Ramos (cell line): Measurements from ENCODE around the gene BMERB1.
"Not testable (repeated sequence)": the region's sequence is repeated elsewhere in the genome, so short reads cannot be mapped to it uniquely, and the experiment has no call there.

ENCODE experiments used
- in situ Hi-C: fragments of 300-500 bp; cut with MboI; formaldehyde crosslinking; loops from one replicate; pipeline ENCODE4 v1.14.3; 2022; ENCODE audit warnings: low sequenced_read_pairs; ENCODE audit not compliant: unreplicated experiment

Gene BMERB1

DNA sequence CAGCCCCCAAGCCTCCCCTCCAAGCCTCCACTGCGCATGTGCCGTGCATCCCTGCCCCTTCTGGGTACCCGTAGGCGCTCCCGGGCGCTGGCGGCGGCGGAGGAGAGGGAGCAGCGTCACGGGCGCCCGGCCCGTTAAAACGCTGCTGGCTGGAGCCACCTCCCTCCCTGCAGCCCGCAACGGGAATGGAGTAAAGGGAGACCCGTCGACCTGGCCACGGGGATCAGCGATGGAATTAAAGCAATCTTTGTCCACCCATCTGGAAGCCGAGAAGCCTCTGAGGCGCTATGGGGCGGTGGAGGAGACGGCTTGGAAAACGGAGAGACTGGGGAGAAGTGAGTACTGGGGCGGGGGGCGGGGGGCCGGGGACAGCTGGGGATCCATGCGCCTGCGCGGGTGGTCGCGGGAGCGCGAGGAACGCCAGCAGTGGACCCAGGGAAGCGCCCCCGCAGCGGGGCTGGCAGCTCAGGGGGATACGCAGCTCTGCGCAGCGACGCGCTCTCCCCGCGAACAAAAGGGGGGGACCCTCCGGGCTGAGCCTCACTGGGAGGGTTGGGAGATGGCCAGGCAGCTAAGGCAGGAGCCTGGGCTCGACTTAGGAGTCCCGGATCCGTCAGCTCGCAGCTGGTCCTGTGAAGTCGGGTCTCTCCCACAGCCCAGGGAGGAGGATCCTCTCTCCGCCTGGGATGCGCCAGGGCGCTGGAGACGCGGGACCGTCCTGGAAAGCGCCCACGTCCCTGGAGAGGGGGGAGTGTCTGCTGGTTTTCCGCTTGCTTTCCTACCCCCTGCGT is at the start of gene BMERB1:
BMERB1 (plus strand) TSS at position 164 of the 791 bp plus-strand sequence; CDS start at position 230, 66 bp downstream.
- in situ Hi-C loops: no loop called here

DNA sequence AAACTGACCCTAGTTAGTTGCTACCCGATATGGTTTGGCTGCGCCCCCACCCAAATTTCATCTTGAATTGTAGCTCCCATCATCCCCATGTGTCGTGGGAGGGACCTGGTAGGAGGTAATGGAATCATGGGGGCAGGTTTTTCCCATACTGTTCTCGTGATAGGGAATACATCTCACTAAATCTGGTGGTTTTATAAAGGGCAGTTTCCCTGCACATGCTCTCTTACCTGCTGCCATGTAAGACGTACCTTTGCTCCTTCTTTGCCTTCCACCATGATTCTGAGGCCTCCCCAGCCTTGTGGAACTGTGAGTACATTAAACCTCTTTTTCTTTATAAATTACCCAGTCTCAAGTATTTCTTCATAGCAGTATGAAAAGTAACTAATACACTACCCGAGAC is 46.3 kb upstream of the BMERB1 start:
- in situ Hi-C loops: loop anchor here (10.0 kb wide), 1 partner anchor 57 kb away; no protein-coding TSS in a partner anchor

DNA sequence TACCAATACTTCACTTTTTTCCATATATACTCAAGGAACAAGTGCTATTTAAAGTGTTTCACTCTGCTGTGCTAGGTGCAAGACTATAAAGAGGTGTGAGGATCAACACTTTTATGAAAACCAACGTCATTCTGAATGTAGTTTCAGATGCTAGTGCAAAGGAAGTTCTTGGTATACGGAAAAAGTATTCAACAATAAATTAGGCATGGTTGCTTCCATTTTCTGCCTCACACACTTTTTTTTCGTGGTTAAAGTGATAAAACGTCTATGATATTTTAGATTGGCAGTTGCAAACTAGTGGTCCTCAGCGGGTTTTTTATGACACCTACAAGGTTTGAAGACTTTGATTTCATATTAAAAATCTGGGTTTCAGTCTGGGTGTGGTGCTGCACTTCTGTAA is 44.5 kb upstream of the BMERB1 start:
- in situ Hi-C loops: loop anchor here (10.0 kb wide), 1 partner anchor 55 kb away; no protein-coding TSS in a partner anchor

DNA sequence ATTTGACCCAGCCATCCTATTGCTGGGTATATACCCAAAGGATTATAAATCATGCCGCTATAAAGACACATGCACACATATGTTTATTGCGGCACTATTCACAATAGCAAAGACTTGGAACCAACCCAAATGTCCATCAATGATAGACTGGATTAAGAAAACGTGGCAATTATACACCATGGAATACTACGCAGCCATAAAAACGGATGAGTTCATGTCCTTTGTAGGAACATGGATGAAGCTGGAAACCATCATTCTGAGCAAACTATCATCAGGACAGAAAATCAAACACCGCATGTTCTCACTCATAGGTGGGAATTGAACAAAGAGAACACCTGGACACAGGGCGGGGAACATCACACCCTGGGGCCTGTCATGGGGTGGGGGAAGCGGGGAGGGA is 41.4 kb upstream of the BMERB1 start:
- in situ Hi-C loops: not testable (repeated sequence)

DNA sequence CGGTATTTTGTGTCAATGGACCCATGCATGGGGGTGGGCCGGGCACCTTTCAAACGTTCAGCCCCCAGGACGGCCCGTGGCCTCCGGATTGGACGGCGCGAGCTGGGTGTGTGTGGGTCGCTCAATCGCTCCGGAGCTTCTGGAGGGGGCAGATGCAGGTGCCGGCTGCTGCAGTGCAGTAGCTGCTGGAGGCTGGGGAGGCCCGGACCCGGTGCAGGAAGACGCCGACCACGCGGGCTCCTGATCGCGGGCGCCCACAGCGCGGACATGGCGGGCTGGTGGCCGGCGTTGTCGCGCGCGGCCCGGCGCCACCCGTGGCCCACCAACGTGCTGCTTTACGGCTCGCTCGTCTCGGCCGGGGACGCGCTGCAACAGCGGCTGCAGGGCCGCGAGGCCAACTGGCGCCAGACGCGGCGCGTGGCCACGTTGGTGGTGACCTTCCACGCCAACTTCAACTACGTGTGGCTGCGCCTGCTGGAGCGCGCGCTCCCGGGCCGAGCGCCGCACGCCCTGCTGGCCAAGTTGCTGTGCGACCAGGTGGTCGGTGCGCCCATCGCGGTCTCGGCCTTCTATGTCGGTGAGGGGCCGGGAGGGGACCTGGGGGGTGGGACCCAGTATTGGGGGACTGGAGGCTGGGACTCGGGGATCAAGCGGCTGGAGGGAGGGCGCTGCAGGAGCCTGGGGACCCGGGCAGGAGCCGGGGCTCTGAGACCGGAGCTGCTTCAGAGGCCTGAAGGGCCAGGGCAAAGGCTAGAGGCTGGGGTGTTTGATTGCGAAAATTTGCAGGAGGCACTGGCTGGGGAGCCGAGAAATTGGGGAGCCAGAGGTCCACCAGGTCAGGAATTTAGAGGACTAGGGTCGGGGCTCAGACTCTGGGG is 38.5 kb upstream of the BMERB1 start, which contains the start of gene MPV17L:
MPV17L (plus strand) TSS at position 124 of the 878 bp plus-strand sequence; CDS start at position 268, 144 bp downstream.
- in situ Hi-C loops: not testable (repeated sequence)

DNA sequence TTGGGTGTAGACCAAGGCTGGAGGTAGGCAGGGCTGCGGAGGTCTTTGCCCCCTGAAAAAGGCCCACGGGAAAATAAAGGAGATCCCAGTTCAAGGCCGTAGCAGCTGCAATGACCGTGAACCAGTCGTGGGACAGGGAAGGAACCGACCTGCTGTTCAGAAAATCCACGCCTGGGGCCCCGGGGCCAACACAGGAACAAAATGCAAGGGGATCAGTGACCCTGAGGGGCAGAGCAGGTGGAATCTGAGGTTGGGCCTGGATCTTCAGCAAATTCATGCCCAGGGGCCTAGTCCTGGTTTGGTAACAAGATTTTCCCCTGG is 37.9 kb upstream of the BMERB1 start:
- in situ Hi-C loops: not testable (repeated sequence)

DNA sequence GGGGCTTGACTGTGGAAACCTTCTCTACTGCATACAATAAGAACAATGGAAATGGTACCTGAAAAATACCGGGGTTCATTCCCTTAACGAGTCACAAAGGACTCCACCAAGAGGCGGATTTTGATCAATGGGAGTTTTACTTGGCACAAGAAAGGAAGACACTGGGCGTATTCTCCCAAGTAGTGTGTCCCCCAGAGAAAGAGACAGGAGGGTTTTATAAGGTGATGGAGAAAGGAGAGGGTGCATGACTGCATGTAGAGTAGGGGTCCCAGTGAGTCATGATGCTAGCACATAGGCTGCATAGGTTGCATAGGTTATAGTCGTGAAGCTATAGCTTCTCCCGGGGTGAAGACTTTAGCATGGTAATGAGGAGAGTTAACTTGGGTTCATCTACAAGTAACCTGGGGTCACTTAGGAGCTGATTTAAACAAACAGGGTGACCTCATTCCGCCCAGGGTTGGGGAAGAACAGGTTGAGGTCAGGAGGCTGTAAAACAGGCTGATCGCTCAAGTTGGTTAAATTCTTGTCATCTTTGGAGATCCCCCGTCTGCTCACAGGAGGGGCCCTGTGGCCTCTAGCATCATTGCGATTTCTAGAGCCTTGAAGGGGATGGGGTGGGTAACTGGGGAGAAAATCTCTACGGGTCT is 37.3 kb upstream of the BMERB1 start:
- in situ Hi-C loops: no loop called here

DNA sequence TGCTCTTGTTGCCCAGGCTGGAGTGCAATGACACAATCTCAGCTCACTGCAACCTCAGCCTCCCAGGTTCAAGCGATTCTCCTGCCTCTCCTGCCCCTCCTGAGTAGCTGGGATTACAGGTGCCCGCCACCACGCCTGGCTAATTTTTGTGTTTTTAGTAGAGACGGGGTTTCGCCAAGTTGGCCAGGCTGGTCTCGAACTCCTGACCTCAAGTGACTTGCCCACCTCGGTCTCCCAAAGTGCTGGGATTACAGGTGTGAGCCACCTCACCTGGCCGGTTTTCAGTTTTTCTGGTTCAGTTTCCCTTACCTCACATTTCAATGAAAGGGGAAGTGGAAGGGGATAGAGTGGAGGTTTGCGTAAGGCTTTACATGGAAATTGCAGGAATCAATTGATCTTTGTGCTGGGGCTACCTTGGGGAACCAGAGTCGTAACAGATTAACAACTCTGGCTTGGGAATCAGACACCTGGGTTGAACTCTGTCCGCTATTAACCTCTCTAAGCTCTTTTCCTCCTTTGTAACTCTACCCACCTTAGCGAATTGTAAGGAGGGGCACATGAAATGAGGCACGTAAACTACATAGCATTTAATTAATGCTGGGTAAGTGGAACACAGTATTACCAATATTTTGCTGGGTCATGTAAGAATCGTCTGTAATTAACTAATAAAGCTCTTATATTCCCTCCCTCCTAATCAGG is 35.6 kb upstream of the BMERB1 start:
- in situ Hi-C loops: no loop called here

DNA sequence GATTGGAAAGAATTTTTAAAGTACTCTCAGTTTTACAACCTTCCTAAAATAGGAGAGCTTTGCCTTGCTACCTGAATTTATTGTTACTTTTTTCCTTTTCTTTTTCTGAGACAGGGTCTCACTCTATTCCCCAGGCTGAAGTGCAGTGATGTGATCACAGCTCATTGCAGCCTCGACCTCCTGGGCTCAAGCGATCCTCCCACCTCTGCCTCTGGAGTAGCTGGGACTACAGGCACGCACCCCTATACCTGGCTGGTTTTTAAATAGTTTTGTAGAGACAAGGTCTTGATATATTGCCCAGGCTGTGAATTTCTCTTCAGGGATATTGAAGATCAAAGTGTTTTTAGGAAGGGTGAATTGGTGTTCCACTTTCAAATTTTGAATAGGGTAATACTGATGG is 35.1 kb upstream of the BMERB1 start:
- in situ Hi-C loops: no loop called here

DNA sequence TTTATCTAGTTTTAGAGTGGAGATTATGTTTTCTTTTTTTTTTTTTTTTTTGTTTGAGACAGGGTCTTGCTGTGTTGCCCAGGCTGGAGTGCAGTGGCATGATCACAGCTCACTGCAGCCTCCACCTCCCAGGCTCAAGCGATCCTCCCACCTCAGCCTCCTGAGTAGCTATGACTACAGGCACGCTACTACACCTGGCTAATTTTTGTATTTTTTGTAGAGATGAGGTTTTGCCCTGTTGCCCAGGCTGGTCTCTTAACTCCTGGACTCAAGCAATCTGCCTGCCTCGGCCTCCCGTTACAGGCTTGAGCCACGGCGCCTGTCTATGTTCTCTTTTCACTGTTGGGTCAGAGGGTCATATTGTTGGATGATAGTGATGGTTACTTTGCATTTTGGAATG is 34.1 kb upstream of the BMERB1 start:
- in situ Hi-C loops: not testable (repeated sequence)

DNA sequence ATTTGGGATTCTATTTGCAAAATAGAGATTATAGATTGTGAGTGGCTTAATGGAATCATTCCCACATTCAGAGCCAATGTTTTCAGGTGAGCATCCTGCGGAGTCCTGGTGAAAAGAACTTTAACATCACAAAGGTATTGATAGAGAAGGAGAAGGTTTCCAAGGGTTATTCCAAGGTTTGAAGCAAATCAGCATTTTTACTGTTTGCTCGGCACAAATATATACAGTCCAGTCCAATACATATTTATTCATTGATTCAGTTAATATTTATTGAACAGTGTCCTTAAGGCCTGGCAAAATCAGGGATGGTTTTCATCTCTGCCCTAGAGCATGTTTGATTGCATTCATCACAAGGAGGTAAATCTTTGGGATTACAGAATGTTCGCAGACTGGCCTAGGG is 32.4 kb upstream of the BMERB1 start:
- in situ Hi-C loops: no loop called here

DNA sequence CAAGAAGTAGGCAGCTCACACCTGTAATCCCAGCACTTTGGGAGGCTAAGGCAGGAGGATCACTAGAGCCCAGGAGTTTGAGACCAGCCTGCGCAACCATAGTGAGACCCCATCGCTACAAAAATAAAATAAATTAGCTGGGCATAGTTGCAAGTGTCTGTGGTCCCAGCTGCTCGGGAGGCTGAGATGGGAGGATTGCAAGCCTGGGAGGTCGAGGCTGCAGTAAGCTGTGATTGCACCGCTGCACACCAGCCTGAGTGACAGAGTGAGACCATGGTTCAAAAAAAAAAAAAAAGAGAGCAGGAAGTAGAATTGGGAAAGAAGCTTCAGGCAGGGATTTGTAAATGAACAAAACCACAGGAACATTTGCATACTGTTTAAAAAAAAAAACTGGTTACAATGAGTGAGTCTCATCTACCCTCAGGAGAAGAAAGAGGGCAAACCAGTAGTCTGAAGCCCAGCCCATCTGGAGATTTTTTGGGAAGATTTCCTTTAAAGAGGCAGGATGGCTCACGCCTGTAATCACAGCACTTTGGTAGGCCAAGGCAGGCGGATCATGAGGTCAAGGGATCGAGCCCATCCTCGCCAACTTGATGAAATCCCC is 30.9 kb upstream of the BMERB1 start:
- in situ Hi-C loops: no loop called here

DNA sequence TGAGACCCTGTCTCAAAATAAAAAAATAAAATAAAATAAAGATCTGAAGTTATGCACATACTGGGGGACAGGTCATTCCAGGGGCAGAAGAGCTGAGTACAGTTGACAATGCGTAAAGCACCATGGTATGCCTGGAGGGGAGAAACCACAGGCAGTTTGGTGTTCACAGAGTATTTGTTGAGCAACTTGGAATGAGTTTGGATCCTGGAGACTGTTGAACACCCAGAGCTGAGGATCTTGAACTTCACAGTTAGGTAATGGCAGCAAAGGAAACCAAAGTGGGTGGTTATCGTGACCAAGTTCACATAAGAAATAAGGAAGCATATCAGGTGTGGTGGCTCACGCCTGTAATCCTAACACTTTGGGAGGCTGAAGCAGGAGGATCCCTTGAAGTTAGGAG is 30.3 kb upstream of the BMERB1 start:
- in situ Hi-C loops: not testable (repeated sequence)

DNA sequence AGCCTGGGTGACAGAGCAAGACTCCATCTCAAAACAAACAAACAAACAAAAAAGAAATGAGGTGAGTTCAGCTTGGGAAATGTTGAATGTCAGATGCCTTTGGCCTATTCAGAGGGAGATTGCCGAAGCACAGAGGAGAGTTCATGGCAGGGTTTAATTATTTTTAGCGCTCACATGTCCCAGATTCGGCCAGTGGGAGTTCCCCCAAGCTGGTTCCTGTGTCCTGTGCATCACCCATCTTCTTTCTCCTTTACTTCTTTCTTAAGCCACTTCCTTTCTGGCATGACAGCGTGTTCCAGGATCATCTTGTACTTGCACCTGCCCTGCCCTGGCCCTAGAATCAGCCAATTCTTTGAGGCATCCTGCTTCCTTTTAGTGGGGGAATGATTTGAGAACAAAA is 29.6 kb upstream of the BMERB1 start:
- in situ Hi-C loops: no loop called here

DNA sequence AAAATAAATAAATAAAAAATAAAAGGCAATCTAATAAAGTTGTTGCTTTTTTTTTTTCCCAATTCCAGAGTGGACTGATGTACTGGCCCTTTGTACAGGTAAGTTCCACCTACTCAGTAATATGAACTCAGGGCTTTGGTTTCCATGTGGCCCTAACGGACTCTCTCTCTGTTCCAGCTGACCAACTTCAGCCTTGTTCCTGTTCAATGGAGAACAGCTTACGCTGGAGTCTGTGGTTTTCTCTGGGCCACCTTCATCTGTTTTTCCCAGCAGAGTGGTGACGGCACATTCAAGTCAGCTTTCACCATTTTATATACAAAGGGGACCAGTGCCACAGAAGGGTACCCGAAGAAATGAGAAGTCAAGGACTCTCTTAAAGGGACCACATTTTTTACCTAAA is 26.6 kb upstream of the BMERB1 start:
- in situ Hi-C loops: not testable (repeated sequence)

DNA sequence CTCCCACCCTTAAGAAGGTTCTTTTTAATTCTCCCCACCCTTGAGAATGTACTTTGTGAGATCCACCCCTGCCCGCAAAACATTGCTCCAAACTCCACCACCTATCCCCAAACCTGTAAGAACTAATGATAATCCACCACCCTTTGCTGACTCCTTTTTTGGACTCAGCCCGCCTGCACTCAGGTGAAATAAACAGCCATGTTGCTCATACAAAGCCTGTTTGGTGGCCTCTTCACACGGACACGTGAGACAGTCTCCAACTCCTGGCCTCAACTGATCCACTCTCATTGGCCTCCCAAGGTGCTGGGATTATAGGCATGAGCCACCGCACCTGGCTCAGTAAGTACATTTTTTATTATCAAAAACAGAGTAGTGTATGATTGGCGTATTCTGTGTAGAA is 24.9 kb upstream of the BMERB1 start:
- in situ Hi-C loops: not testable (repeated sequence)

DNA sequence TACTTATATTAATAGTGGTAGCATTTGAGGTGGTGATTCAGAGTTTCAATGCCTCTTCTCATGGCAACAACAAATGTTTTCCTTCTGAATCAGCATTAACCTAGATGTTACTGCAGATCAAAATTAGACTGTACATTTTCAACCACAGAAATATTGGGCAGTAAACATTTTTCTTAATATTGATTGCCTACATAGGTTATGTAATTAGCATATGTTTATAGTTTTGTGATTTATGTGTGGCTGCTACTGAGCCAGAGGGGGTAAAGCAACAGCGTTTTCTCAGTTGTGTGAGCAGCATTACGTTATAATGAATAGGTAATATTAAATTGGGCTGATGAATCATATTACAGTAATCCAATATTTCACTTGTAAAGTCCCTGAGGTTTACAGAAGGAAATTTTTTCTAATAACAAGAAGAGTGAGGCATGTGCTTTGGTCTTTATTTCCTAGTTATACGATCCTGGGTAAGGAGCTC is 18.8 kb upstream of the BMERB1 start:
- in situ Hi-C loops: no loop called here

DNA sequence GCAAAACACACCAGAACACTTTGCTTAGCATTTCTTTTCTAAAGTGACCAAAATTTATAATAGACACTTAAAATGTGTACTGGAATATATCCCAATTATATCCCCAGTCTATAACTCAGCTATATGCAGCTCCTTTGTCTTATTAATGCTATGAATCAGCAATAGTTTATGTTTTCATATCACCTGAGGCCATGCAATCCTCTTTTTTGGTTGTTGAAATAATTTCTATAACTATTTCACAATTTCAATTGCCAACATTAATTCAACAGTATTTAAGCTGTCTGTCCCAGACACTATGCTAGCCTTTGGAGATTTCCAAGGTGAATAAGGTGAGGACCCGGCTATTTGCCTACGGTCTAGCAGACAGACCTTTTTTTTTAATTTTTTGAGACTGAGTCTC is 17.2 kb upstream of the BMERB1 start:
- in situ Hi-C loops: no loop called here

DNA sequence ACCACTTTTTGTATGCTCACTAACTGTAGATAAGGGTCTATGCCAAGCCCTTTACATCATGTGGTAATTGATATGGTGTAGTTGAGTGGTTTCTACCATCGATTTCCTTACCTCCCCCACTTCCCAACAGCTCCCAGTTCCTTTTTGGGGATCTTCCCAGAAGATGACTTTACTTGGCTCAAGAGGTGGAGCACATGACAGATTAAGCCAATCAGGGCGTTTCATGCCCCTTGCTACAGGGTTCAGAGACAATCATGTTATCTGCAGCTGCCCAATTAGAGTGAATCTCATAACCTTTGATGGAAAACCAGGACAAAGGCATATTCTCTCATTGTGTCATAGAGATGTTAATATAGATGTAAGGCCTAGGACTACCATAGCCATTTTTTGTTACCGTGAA is 16.2 kb upstream of the BMERB1 start:
- in situ Hi-C loops: no loop called here

DNA sequence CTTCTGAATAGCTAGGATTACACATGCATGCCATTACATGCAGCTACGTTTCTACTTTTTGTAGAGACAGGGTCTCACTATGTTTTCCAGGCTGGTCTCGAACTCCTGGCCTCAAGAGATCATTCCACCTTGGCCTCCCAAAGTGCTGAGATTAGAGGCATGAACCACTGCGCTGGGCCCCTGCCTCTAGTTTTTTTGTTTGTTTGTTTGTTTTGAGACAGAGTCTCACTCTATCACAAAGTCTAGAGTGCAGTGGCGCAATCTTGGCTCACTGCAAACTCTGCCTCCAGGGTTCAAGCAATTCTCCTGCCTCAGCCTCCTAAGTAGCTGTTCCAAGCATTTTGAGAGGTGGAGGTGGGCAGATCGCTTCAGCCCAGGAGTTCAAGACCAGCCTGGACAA is 12.7 kb upstream of the BMERB1 start:
- in situ Hi-C loops: loop anchor here (10.0 kb wide), 1 partner anchor 293 kb away; no protein-coding TSS in a partner anchor
